Muscle of leg (tissue), 11 donors: ENCODE results near the gene LDLRAD3. TPM values are rescaled to one million over a fixed set of nuclear protein-coding genes. Genes with fewer than 3 reads are reported as not detected.
"Not testable (repeated sequence)": the region's sequence is repeated elsewhere in the genome, so short reads cannot be mapped to it uniquely, and the experiment has no call there.

Experiments
- DNase-seq: peaks from one replicate; pipeline ENCODE4 v3.0.0; 2013
- H3K27ac ChIP-seq: one replicate; pipeline ENCODE4 v1.5.1; 2013; ENCODE audit warnings: mild to moderate bottlenecking, low read length, control low read depth
- H3K27me3 ChIP-seq: one replicate; pipeline ENCODE4 v1.6.1; 2013; ENCODE audit warnings: low read length; ENCODE audit not compliant: control insufficient read depth, insufficient read depth
- H3K36me3 ChIP-seq: one replicate; pipeline ENCODE4 v1.6.1; 2013; ENCODE audit warnings: low read length; ENCODE audit not compliant: control insufficient read depth, insufficient read depth
- H3K4me1 ChIP-seq: one replicate; pipeline ENCODE4 v1.6.1; 2013; ENCODE audit warnings: low read length; ENCODE audit not compliant: control insufficient read depth, insufficient read depth
- H3K4me3 ChIP-seq: one replicate; pipeline ENCODE4 v1.5.1; 2013; ENCODE audit warnings: low read length, control low read depth
- H3K9me3 ChIP-seq: replicated peaks from 2 replicates; pipeline ENCODE4 v1.6.1; 2013; ENCODE audit warnings: low read depth, low read length; ENCODE audit not compliant: control insufficient read depth
- WGBS: methylation state at CpG from one replicate; pipeline ENCODE4 v1.1.5; 2013; ENCODE audit warnings: missing lambda C conversion rate; ENCODE audit not compliant: insufficient coverage; 5-methylcytosine and 5-hydroxymethylcytosine counted together
- polyA plus RNA-seq, 8 donors: library from polyadenylated mRNA; unstranded; fragments of 120-200 nt; gene quantifications; one replicate each; pipeline versions ENCODE4 v1.2.1 to v1.2.3, GENCODE V29; 2013; ENCODE audit warnings: inconsistent platforms in 1 of 8, low replicate concordance in 1 of 8; ENCODE audit not compliant: insufficient read length in 8 of 8, insufficient read depth in 1 of 8
- total RNA-seq: library from RNA; stranded (reverse); fragments of 120-200 nt; gene quantifications from one replicate; pipeline ENCODE4 v1.2.4, GENCODE V29; 2013

LDLRAD3 gene
- total and polyA plus RNA-seq, 9 donors = 12.0 to 28.6 (median 20.9) TPM

DNA sequence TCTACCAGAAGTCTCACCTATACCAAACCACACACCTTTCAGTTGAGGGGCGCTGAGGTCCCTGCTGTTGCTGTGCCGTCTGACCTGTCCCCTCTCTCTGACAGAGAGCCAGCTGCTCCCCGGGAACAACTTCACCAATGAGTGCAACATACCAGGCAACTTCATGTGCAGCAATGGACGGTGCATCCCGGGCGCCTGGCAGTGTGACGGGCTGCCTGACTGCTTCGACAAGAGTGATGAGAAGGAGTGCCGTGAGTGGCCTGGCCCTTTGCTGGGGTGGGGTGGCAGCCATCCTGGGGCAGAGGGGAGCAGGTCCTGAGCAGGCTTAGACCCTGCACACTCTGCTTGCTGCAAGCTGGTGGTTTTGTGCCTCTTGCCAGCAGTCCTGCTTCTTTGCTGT is 92.1 kb downstream of the LDLRAD3 start:
- no peaks in the 10 kb centered on the region for H3K27me3 ChIP-seq
- no peak overlapping the region for H3K27ac ChIP-seq
- no peak overlapping the region for H3K4me3 ChIP-seq
- peaks cover 7% of the 10 kb centered on the region for H3K9me3 ChIP-seq
- DNase-seq = no peak
- WGBS = 97% methylated on average over 7 of the region's 9 CpGs
- H3K36me3 ChIP-seq = peaks cover 12% of the 10 kb centered on the region
- peaks cover 36% of the 10 kb centered on the region for H3K4me1 ChIP-seq

DNA sequence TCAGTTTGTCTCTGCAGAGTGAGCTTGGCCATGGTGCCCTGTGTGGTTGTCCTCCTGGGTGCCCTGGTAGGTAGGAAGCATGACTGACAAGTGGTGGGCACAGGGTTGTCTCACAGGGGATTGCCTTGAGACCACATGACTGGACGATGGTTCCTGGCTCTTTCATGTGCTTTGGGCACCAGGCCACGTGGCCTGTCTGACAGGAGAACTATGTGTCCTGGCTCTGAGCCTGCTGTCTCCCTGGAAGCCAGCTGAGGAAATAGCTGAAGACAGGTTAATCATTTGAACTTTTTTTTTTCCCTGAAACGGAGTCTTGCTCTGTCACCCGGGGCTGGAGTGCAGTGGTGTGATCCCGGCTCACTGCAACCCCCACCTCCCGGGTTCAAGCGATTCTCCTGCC is 93.2 kb downstream of the LDLRAD3 start:
- Histone ChIP-seq H3K4me1 (peaks cover 25% of the 10 kb centered on the region), H3K27me3 (no peaks in the 10 kb centered on the region), H3K9me3 (peaks cover 7% of the 10 kb centered on the region), H3K4me3 (no peak overlapping the region), H3K27ac (no peak overlapping the region), H3K36me3 (peaks cover 12% of the 10 kb centered on the region)
- DNase-seq = no peak
- WGBS = 36% methylated on average over 5 of the region's 7 CpGs

DNA sequence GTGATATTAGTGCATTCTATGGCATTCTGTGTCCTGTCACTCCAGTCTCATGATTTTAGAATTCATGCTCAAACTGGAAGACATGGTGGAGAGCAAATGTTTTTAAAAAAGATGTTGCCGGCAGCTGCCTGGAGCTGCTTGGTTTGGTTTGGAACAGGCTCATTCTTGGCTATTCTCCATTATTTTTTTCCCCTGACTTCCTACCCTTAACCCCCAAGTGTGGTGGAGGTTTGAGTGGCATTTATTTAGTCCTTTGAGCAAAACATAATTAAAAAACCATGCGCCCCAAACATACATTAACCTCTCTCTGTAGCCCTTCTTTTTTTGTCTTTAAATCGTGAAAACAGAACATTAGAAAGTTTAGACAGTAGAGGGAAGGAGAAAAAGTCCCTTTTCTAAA is 94.7 kb downstream of the LDLRAD3 start:
- Histone ChIP-seq H3K4me1 (peaks cover 18% of the 10 kb centered on the region), H3K27ac (no peak overlapping the region), H3K27me3 (no peaks in the 10 kb centered on the region), H3K4me3 (no peak overlapping the region), H3K9me3 (peaks cover 7% of the 10 kb centered on the region), H3K36me3 (peaks cover 12% of the 10 kb centered on the region)
- no peak for DNase-seq
- no CpG with 5 or more reads among the region's 3 CpGs for WGBS

DNA sequence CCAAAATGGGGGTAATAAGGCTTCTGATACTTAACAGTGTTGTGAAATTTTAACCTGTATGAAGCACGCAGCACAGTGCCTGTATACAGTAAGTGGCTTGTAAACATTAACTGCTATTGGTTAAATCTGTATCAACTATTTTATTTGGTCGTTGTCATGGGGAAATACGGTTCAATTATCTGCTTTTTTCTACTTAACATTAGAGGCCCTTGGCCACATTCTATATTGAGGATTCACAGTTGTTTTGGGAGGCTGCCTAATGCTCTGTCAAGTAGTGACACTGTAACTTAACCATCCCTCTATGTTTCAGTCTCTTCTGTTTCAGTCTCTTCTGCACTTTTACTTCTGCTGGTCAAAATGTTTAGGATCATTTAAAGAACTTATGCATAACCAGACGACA is 95.6 kb downstream of the LDLRAD3 start:
- 29% methylated on average over 1 of the region's 4 CpGs for WGBS
- peaks cover 16% of the 10 kb centered on the region for H3K4me1 ChIP-seq
- H3K4me3 ChIP-seq = no peak overlapping the region
- H3K36me3 ChIP-seq = peaks cover 12% of the 10 kb centered on the region
- no peaks in the 10 kb centered on the region for H3K27me3 ChIP-seq
- H3K27ac ChIP-seq = no peak overlapping the region
- no peak for DNase-seq
- no peaks in the 10 kb centered on the region for H3K9me3 ChIP-seq

DNA sequence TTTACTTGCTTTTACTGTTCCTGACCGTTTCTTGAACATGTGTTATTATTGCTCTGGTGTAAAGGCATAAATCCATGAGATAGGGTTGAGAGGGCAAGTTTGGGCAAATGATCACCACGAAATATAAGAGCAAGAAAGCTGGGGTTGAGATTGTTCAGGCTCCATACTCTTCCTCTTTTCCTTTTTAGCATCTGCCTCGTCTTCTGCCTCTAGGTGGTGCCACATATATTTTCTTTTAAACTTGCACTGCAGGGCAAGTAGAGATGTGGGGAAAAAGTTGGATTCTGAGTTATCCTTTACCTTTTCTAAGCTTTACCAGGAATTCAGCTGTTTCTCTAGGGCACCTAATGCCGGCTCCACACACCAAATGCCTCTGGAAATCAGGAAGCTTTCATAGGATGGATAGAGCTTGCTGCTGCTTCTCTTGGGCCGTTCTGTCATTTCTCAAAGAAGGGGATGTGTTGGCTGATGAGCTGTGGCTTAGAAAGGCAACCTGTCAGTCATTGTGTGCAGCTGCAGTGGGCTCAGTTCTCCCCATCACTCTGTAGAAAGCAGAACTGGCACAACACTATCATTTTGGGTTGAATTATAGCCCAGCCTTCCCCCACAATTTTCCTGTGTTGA is 98.2 kb downstream of the LDLRAD3 start:
- Histone ChIP-seq H3K27ac (no peak overlapping the region), H3K36me3 (peaks cover 6% of the 10 kb centered on the region), H3K27me3 (no peaks in the 10 kb centered on the region), H3K4me3 (no peak overlapping the region), H3K9me3 (no peaks in the 10 kb centered on the region), H3K4me1 (peaks cover 13% of the 10 kb centered on the region)
- DNase-seq = no peak
- 80% methylated on average over 1 of the region's 5 CpGs for WGBS

DNA sequence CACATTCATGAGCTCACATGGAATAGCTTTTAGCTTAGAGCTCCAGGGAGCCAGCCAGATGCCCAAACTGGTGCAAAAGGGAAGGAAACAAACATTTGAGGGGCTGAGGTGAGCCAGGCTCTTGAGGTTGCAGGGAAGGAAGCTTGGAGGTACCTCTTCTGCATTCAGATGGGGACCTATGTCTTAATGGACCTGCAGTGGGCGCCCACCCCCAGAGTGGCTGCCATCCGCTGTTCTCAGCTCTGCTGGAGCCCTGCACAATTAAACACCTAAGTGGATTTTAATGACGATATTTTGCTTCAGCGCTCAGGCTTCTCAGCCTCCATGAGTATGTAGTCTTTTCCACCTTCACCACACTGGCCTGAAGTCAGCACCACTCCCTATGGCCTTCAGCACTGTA is 100.8 kb downstream of the LDLRAD3 start:
- Histone ChIP-seq H3K27me3 (no peaks in the 10 kb centered on the region), H3K27ac (no peak overlapping the region), H3K4me1 (peaks cover 9% of the 10 kb centered on the region), H3K9me3 (no peaks in the 10 kb centered on the region), H3K36me3 (no peaks in the 10 kb centered on the region), H3K4me3 (no peak overlapping the region)
- WGBS = 96% methylated on average over 4 of the region's 4 CpGs
- DNase-seq = no peak

DNA sequence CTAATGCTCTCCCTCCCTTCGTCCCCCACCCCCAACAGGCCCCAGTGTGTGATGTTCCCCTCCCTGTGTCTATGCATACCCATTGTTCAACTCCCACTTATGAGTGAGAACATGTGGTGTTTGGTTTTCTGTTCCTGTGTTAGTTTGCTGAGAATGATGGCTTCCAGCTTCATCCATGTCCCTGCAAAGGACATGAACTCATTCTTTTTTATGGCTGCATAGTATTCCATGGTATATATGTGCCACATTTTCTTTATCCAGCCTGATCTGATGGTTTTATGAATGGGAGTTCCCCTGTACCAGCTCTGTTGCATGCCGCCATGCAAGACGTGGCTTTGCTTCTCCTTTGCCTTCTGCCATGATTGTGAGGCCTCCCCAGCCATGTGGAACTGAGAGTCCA is 102.1 kb downstream of the LDLRAD3 start:
- not testable (repeated sequence) for H3K27ac ChIP-seq, H3K4me1 ChIP-seq, H3K9me3 ChIP-seq, DNase-seq, H3K4me3 ChIP-seq, H3K27me3 ChIP-seq, H3K36me3 ChIP-seq
- 100% methylated on average over 2 of the region's 3 CpGs for WGBS

DNA sequence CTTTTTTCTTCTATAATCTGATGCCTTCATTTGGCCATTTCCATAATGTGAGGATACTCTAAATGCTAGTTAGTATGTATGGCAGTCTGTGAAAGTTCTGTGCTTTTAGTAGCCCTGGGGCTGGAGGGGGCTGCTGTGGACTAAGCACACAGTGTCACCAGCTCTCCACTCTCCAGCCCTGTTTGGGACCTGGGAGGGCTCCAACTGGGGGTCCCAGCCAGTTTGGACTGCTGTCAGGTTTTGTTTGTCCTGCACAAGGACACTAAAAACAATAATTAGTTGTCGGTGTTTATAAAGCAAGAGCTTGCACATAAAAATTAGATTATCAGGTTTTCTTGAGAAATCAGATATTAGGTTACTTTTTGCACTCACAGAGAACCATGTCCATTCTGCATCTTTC is 103.1 kb downstream of the LDLRAD3 start:
- no CpG with 5 or more reads among the region's 1 CpG for WGBS
- no peak overlapping the region for H3K27ac ChIP-seq

DNA sequence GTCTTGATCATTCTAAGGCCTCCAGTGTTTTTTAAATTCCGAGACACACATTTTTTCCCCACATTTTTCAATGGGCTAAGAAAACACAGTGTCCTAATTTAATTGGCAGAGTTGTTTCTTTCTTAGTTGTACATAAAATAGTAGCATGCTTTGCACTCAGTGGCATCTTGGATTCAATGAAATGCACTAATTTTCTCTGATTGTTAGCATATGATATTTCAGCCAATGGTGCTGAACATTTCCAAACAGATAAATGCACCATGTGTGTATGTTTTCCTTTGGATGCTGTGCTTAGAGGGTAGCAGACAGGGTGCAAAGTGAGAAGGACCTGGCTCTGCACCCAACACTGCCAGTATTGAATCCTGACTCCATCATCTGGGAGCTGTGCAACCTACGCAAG is 103.5 kb downstream of the LDLRAD3 start:
- Histone ChIP-seq H3K36me3 (no peaks in the 10 kb centered on the region), H3K9me3 (no peaks in the 10 kb centered on the region), H3K27me3 (no peaks in the 10 kb centered on the region), H3K4me3 (no peak overlapping the region), H3K27ac (no peak overlapping the region), H3K4me1 (peaks cover 12% of the 10 kb centered on the region)
- no CpG with 5 or more reads among the region's 2 CpGs for WGBS
- no peak for DNase-seq

More for the DNA sequence above, 103.1 kb downstream of the LDLRAD3 start:
- H3K4me1 ChIP-seq = peaks cover 12% of the 10 kb centered on the region
- no peaks in the 10 kb centered on the region for H3K27me3 ChIP-seq
- H3K9me3 ChIP-seq = no peaks in the 10 kb centered on the region
- DNase-seq = no peak
- H3K36me3 ChIP-seq = no peaks in the 10 kb centered on the region
- no peak overlapping the region for H3K4me3 ChIP-seq

DNA sequence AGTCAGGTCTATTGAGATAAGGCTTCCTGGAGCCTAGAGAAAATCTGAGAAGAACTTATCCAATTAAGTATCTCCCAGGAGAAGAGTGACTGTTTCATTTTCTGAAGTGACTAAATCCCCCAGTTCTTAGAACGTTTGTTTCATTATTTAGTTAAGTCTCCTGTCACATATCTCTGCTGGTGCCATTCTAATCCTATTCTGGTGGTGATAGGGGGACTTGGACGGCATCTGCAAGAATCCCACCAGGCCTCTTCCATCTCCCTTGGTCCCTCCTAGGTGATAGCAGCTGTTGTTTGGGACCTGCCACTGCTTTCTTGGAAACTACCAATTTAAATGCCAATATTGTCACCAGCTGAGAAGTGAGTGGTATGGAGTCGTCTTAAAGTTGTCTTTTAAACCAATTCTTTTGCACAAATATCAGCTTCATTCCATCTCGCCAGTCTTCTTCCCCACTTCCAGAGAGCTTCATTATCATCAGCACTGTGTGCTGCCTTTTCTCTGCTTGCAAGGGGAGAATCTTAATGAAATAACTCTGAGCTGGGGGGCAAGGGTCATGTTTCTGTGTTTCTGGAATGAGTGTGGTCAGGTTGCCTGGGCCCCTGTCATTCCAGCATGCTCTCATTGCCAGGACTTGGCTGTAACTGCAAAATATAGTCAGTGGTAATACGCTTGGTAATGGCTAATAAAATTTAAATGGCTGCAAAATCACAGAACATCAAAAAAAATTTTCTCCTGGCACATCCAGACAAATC is 104.8 kb downstream of the LDLRAD3 start:
- peaks cover 14% of the 10 kb centered on the region for H3K4me1 ChIP-seq
- H3K27me3 ChIP-seq = no peaks in the 10 kb centered on the region
- no peaks in the 10 kb centered on the region for H3K36me3 ChIP-seq
- no peak overlapping the region for H3K27ac ChIP-seq
- no peaks in the 10 kb centered on the region for H3K9me3 ChIP-seq
- H3K4me3 ChIP-seq = no peak overlapping the region
- no peak for DNase-seq
- WGBS = no CpG with 5 or more reads among the region's 5 CpGs
